ENCODE measurements around the gene TIMP2.
"Not testable (repeated sequence)": the region's sequence is repeated elsewhere in the genome, so short reads cannot be mapped to it uniquely, and the experiment has no call there.

The TIMP2 gene

DNA sequence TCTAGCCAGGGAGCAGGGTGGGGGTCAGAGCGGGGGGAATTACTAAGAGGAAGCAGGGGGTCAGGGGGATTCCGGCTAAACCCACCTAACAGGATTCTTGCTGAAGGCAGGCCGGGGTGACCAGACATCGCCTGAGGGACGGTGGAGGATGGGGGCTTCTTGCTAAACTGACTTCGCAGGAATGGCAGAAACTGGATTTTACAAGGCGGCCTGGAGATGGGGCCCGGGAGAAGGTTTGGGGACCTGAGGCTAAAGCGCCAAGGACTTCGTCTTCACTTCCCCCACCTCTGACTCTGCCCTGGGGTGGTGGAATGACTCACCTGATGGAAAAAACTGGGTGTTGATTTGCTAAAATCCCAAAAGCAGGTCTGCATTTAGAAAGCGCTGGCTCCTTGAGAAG lies 31.1 kb upstream of the TIMP2 start:
- no peak for DNase-seq (ENCODE audit: low spot score)

DNA sequence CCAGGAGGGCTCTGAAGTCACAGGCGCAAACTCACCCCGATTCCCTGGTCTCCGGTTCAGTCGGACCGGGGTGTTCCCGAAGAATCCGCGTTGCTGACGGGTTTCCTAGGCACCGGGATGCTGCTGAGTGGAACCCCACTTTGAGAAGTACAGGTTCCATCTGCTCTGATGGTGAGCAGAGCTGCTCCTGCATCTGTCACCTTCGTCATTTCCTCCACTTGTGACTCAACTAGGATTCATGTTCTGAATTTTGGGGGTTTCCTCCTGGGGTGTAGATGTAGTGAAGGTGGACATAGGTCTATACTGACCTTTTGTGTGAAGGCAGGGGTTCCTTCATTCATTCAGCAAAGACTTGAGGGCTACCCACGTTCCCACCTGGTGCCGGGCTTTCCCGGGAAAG lies 29.5 kb upstream of the TIMP2 start:
- no peak for DNase-seq (ENCODE audit: low spot score)

DNA sequence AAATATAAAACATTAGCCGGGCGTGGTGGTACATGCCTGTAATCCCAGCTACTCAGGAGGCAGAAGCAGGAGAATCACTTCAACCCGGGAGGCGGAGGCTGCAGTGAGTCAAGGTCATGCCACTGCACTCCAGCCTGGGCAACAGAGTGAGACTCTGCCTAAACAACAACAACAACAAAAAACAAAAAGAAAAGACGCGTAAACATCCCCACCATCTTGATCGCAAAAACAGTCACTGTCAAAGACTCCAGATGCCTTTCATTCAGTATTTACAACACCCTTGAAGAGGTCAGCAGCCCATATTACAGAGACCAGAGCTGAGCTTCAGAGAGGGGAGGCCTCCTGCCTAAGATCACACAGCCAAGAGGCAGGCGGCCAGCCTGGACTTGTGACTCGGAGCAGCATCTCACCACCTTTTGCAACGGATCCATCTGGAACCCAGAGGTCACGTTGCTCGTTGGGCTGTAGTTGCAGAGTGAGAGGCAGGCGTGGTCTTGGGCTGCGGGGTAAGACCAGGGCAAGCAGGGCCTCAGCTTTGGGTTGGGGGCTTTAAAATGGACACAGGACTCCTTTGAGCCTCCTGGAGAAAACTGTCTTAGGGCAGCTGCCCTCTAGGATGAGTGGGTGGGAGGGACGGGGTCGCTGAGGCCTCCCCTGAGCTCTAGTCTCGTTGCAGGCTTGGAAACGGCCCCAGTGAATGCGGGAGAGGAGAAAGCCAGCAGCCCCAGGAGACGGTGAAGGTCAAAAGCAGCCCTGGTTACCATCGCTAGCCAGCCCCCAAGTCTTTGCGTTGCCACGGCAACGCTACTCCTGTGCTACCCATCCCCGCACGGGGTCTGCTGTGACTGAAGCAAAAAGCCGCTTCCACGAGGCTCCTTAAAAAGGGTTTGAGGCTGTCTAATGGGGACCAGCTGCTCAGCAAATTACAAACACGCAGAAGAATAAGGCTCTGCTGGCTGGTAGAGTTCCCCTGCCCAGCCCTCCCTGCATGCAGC lies 28.5 kb upstream of the TIMP2 start:
- DNase-seq (ENCODE audit: low spot score): no peak

DNA sequence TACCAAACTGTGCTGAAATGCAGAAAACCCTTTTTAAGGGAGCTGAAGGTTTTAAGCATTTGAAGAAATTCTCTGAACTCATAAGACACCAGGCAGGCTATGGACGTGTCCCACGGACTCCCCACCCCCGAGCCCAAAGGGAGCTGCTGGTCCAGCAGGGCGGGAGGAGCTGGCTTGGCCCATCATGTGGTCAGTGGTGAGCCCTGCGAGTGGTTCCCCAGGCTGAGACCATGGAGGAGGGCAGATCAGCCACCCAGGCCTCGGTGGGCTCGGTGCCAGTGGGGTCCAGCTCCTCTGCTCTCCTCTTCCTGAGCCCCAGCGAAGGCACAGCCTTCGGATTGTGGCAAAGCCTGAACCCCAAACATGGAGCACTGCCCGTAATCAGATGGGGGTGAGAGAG lies 27.5 kb upstream of the TIMP2 start:
- no peak for DNase-seq (ENCODE audit: low spot score)

DNA sequence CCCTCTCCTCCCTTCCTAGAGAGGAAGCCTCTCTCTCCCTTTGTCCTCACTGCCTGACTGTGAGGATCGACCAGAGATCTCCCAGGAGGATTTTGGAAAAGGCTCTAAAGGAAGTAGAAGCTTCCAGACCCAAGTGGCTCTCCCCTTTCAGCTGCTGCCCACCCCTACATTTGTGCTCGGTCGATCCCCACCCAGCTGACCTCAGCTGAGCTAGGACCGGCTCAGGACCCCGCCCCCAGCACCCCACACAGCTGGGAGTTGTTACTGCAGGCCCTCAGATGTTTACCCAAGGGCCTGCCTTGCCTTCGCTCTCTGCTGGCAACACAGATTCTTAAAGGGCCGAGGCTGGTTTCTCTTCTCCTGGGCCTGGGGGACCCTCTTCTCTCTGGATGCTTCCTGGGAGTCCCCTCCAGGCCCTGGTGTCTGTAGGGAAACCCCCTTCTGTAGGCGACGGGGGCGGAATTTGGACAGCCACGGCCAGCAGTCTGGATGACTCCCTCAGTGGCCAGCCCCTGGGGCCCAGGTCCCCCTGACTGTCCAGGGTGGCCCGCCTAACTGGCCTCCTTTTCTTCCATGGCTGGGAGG lies 26.9 kb upstream of the TIMP2 start:
- DNase-seq (ENCODE audit: low spot score): no peak

DNA sequence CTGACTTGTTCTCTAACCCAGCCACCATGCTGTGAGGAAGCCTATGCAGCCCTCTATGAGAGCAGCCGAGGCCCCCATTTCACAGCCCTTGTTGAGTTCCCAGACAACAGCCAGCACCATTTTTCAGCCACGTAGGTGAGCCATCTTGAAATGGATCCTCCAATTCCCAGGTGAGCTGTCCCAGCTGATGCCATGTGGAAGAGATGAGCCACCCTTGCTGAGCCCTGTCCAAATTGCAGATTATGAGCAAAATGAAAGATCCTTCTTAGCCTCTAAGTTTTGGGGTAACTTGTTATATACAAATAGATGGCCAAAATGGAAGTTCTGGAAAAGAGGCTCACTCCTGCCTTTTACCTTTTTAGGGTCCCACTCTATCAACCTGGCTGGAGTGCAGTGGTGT lies 25.7 kb upstream of the TIMP2 start:
- DNase-seq (ENCODE audit: low spot score): no peak

DNA sequence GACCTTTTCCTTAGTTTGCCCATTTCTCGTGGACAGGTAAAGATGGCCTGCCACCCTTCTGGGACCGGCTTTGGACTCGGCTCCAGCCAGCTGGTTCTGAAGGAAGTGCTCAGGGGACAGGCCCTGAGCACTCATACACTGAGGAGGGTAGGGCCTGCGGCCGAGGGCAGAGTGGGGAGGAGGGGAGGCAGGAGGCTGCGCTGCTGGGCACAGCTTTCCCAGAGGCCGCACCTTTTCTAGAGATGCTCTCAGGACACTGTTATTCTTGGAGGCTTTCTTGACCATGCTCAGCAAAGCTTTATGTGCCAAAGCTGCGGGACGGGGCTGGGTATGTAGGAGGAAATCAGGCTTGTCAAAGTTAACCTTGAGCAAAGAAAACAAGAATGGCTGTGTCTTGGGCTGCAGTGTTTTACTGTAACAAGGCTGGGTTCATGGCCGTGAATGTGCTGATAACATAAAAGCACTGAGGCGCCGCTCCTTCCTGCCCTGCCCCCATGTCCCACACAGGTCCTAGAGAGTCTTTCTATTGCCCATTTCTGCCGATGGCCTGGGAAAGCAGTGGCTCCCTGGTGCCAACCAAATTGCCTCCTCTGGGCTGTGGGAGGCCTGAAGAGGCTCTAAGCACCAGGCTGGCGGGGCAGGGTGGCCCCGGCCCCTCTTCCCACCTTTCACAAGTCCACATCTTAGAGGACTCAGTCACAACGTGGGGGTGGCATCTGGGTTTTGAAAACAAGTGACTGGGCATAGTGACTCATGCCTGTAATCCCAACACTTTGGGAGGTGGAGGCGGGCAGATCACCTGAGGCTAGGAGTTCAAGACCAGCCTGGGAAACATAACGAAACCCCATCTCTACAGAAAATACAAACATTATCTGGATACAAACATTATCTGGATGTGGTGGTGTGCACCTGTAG lies 22.3 kb upstream of the TIMP2 start:
- no peak for DNase-seq (ENCODE audit: low spot score)

DNA sequence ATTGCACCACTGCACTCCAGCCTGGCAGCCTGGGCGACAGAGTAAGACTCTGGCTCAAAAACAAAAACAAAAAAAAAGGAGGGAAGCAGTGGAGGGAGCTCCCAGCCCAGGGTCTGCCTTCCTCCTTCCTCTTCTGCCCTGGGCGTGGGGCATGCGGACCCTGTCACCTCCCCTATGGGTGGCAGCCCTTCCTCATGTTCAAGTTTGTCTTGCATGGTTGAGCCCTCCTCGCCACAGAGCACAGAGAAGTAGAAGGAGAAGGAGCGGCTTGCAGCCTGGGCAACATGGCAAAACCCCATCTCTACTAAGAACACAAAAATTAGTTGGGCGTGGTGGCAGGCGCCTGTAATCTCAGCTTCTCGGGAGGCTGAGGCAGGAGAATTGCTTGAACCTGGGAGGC lies 21.4 kb upstream of the TIMP2 start:
- no peak for DNase-seq (ENCODE audit: low spot score)

DNA sequence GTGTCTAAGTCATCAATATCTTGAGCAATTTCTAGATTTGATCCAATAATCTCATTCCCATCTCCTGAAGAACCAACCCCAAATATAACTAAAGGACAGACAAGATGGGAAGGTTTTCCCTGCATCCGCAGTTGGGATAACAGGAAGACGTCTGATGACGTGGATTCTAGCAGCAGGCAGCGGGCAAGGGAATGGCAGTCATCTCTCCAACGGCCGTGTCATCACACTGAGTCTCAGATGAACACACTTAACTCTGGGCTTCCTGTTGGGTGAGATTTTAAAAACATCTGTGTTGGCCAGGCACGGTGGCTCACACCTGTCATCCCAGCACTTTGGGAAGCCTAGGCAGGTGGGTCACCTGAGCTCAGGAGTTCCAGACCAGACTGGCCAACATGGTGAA lies 20.9 kb upstream of the TIMP2 start:
- DNase-seq (ENCODE audit: low spot score): no peak

DNA sequence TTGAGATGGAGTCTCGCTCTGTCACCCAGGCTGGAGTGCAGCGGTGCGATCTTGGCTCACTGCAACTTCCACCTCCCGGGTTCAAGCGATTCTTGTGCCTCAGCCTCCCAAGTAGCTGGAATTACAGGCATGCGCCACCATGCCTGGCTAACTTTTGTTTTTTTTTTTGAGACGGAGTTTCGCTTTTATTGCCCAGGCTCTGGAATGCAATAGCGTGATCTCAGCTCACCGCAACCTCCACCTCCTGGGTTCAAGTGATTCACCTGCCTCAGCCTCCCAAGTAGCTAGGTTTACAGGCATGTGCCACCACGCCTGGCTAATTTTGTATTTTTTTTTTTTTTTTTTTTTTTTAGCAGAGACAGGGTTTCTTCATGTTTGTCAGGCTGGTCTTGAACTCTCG lies 20.3 kb upstream of the TIMP2 start:
- not testable (repeated sequence) for DNase-seq (ENCODE audit: low spot score)

DNA sequence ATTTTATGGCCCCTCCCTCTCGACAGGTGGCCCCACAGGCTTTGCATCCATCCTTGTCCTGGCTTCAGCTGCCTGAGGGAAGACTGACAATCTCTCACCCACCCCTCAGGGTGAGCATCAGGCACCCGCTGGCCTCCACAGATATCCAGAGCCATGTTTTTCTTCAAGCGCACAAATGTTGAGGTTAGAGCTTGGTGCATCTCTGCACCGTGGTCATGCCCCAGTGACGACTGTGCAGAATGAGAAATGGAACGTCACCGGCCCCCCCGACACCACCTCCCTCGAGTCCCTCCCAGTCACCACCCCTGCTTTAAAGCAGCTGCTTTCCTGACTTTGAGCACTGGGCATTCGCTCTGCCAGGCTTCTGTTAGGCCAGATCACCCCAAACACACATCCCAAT lies 19.8 kb upstream of the TIMP2 start:
- DNase-seq (ENCODE audit: low spot score): no peak

DNA sequence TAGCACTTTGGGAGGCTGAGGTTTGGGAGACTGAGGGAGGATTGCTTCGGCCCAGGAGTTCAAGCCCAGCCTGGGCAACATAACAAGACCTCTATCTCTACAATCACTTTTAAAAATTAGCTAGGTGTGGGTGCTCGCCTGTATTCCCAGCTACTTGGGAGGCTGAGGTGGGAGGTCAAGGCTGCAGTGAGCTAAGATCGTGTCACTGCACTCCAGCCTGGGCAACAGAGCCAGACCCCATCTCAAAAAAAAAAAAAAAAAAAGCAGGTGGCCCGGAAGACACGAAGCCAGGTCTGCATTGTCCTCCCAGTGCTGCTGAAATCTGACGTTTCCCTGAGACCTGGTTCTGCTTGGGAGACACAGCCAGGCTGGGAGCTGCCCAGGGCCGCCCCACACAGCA lies 18.8 kb upstream of the TIMP2 start:
- no peak for DNase-seq (ENCODE audit: low spot score)

DNA sequence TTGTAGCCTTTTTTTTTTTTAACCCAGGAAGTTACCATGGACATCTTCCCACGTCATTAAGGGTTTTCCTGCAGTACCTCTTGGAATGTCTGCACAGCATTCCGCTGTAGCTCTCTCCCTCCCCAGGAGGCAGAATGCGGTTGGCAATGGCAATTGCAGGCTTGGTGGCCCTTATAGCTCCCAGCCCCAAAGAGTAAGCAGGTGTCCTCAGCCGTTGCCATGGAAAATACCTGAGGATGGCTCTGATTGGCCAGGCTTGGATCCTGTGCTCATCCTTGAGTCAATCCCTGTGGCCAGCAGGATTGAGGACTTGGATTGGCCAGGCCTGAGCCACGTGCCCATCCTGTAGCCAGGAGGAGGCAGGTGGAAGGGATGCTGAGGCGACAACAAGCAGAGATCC lies 15.5 kb upstream of the TIMP2 start:
- no peak for DNase-seq (ENCODE audit: low spot score)

DNA sequence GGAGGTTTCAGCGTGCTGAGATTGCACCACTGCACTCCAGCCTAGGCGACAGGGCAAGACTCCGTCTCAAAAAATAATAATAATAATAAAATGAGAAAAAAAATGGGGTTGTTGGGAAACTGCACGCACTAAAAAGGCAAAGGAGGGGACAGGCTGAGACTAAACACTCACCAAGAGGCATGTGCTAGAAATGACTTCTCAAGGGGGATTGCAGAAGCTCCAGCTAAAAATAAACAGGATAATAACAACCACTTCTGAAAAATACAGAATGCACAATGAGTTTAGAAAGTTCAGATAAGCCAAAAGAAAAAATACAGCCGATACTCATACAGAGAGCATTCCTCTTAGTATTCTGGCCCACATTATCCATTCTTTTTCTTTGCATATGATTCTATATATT lies 15.1 kb upstream of the TIMP2 start:
- no peak for DNase-seq (ENCODE audit: low spot score)

DNA sequence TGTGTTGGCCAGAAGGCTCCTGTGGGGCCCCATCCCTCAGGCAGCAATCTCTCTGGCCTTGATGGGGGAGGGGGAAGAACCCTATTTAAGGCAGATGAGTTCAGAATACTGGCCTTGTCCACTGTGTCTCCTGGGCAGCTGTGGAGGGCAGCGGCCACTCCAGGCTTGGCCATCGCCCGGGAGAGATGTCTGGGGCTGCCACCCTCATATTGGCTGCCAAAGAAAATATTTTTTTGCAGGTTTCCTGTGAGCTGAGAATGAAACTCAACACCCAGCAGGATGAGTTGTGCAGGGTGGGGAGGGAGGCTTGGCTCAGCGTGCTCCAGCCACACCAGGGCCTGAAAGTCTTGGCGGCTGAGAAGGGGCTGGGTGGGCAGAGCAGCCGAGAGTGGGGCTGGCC lies 14.4 kb upstream of the TIMP2 start:
- DNase-seq (ENCODE audit: low spot score): no peak

DNA sequence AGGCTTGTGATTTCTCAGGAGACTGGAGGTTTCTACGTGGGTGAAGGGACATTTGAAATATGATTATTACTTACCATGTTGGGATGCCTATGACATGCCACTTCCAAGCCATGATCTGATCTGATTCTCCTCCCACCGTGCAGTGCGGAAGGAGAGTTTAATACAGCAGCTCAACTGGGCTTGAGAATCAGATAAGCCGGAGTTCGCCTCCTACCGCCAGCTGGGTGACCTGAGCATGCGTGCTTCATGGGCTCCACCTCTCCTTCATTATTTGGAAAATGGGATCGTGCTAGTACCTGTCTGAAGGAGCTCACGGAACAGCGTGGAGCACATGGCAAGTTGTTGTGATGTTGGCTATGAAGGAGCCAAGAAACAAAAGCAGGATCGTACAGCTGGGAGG lies 12.4 kb upstream of the TIMP2 start:
- DNase-seq (ENCODE audit: low spot score): no peak

DNA sequence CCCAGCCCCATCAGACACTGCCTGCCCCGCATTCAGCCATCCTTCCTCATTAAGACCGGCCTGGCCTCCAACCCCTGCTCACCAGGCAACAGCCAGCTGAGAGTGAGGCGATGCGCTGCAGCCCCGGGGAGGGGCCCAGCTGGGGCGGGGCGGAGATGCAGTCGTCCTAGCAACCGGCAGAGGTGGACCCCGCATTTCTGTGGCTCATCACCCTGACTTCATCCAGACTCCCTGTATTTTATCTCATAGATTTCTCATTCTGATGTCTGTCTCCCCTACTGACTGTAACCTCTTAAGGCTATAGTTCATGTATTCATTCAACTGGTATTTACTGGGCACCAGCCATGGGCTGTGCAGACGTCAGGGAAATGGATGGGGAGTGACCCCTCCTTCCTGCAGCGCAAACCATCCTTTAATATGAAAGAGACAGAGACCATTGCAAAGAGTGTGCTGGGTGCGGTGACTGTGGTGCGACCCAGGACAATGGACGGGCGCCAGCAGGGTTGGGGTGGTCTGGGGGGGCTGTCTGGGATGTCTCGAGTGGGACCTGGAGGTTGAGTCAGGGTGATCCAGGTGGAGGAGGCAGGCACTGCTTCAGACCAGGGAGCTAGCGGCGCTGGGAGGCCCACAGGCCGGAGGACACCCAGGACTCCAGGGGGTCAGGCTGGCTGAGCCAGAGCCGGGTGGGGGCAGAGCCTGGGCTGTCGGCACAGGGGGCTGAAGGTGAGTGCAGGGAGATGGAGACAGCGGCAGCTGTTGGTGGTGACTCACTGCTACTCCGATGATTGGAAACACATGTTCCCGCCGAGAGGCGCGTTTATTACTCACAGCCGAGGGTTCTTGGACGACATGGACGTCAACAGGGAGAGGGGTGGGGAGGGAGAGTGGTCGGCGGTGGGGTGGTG lies 10.5 kb upstream of the TIMP2 start:
- DNase-seq (ENCODE audit: low spot score): no peak

DNA sequence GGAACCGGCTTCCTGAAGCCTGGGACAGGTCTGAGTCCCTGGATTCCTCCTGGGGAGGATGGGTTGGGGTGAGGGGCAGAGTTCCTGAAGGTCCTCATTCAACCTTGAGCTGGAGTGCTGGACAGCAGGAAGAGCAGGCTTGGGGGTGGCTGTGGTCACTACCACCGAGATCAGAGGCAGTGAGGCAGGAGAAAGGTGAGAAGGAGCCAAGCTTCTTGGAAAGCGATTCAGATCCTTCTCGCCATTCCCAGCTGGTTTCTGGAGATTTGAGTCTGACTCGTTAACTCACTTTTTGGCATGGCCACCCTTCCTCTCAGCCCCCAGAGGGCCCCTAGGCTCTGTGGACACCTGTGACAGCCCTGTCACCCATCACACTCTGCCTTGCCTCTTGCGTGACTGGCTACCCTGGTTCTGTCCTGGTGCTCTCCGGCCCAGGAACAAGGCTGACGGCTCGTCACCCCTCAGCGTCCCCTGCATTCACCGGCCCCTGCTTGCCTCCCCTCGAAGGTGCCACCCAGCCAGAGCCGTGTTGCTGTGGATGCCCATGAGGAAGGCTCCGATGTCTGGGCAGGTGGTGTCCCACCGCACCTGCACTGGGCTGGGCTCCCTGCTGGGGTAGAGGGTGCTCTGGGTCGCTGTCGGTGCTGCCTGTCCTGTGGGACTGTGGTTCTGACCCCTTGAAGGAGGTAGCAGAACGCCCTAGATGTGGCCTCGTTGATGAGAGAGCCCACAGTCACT lies 9.7 kb upstream of the TIMP2 start:
- DNase-seq (ENCODE audit: low spot score): no peak

DNA sequence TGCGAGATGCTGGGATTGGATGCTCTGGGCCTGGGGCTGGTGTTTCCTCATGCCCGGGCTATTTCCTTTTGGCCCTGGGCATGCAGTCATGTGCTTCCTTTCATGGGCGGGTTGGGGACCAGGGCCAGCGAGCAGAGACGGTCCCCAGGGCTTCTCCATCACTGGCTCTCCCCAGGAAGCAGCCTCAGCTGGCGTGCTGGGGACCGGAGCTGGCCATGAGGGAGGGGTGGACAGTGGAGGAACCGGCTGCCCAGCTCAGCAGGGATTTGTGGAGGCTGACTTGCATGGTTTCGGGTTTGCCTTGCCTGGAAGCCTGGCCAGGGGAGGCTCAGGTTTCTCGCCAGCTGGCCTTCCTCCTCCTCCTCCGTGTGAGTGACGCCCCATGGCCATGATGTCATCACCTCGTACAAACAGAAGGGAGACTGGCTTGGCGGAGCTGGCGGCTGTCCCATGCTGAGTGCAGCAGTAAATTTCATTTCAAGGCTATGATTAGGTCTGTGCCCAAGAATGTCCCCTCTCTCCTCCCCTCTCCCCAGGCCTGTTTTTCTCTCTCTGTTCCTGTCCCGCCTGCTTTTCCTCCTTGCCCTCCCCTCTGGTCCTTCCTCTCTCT lies 8.9 kb upstream of the TIMP2 start:
- peak; percentile 87 for DNase-seq (ENCODE audit: low spot score)
